HG03159 (cell line): ENCODE measurements around the gene ERG28.
"Not testable (repeated sequence)": the region's sequence is repeated elsewhere in the genome, so short reads cannot be mapped to it uniquely, and the experiment has no call there.

Source experiments
- ATAC-seq: cut with Tn5 transposase; IDR thresholded peaks from one replicate; pipeline ENCODE4 v1.9.1; 2021; ENCODE audit warnings: mild to moderate bottlenecking, moderate library complexity; ENCODE audit not compliant: unreplicated experiment

Gene ERG28

GRCh38 chr14:75660630-75661498, at the start of gene ERG28, which contains the start of gene TTLL5:
ERG28 (minus strand) TSS chr14:75660876; CDS start chr14:75657502, 3,374 bp downstream.
TTLL5 (plus strand) TSS chr14:75661246; CDS start chr14:75663150, 1,904 bp downstream.
- peak; percentile 91 for ATAC-seq

- ATAC-seq, result peak; percentile 54
Observed at GRCh38 chr14:75709207-75709812, 48.6 kb upstream of the ERG28 start.

DNA sequence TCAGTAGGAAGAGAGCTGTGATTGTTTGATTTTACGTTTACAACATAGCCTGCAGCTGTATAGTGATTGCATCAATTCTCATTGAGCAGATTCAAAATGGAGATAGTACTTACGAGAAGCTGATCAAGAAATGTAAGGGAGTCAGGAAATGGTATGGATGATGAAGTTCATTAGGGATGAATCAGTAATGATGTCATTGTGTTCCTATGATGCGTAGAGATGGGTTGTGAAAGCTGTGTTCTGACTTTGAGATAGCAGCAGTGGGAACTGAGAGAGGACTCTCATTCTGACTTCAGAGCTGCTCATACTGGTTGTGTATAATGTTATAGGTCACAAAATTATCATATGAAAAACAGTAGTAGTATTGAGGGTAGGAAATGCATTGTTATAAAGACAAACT, 44.3 kb upstream of the ERG28 start:
- ATAC-seq, result no peak

GRCh38 chr14:75703467-75703866, 42.8 kb upstream of the ERG28 start:
- ATAC-seq, result no peak

- ATAC-seq, result no peak
Observed at GRCh38 chr14:75702616-75703261, 42.1 kb upstream of the ERG28 start.

- ATAC-seq, result no peak
Observed at GRCh38 chr14:75702122-75702521, 41.4 kb upstream of the ERG28 start.

- no peak for ATAC-seq
Observed at GRCh38 chr14:75700295-75700694, 39.6 kb upstream of the ERG28 start.

- ATAC-seq, result no peak
Observed at GRCh38 chr14:75699331-75699730, 38.7 kb upstream of the ERG28 start.

DNA sequence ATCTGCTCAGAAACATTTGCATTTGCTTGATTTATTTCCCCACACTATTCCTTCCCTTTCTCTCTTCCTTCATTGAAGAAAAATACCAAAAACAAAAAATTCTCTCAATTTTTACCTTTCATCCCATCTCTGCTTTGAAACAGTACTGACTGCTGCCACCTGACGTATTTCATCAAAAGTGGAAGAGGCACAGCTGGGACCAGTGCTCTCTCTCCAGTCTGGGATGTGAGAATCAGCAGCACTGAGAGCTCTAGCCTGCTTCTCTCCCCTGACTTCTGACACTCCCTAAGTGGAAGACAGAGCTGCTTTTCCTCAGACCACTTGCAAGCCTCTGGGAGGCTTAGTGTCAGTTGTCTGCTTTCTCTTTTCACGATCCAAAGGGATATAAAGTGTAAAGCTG, 37.2 kb upstream of the ERG28 start:
- no peak for ATAC-seq

- ATAC-seq, result no peak
Observed at GRCh38 chr14:75697386-75697785, 36.7 kb upstream of the ERG28 start.

DNA sequence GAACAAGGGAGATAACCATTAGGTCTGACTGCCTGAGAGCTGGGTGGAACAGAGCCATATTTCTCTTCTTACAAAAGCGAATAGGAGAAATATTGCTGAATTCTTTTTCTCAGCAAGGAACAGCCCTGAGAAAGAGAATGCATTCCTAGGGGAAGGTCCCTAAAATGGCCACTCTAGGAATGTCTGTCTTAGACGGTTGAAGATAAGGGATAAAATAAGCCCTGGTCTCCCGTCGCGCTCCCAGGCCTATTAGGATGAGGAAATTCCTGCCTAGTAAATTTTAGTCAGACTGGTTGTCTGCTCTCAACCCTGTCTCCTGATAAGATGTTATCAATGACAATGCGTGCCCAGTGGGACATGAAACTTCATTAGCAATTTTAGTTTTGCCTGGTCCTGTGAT, 34.3 kb upstream of the ERG28 start:
- ATAC-seq, result not testable (repeated sequence)

DNA sequence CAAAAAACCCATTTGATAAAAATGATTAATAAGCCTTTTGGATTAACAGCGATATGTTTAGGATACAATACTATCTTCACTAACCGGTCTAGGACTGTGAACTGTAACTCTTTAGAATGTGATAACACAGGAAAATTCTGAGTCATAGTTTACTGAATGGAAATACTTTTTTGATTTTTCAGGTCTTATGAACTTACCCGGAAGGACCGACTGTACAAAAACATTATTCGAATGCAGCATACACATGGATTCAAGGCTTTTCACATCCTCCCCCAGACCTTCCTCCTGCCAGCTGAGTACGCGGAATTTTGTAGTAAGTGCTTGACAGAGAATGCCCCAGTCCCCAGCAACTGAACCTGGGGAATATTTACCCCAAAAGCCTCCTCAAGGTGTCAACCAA, 29.3 kb upstream of the ERG28 start:
- ATAC-seq, result no peak

DNA sequence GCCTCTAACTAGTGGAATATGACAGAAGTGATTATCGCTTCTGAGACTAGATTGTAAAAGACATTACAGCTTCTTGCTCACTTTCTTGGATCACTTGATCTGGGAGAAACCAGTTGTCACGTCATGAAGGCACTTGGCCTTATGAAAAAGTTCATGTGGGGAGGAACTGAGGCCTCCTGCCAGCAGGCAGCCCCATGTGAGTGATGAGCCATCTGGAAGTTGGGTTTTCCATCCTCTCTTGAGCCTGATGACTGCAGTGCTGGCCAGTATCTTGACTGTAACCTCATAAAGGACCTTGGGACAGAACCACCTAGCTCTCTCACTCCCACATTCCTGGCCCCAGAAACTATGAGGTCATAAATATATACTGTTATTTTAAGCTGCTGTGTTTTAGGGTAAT, 28.3 kb upstream of the ERG28 start:
- no peak for ATAC-seq

GRCh38 chr14:75685910-75686309, 25.2 kb upstream of the ERG28 start:
- ATAC-seq, result no peak

- no peak for ATAC-seq
Observed at GRCh38 chr14:75675265-75675960, 14.7 kb upstream of the ERG28 start.

DNA sequence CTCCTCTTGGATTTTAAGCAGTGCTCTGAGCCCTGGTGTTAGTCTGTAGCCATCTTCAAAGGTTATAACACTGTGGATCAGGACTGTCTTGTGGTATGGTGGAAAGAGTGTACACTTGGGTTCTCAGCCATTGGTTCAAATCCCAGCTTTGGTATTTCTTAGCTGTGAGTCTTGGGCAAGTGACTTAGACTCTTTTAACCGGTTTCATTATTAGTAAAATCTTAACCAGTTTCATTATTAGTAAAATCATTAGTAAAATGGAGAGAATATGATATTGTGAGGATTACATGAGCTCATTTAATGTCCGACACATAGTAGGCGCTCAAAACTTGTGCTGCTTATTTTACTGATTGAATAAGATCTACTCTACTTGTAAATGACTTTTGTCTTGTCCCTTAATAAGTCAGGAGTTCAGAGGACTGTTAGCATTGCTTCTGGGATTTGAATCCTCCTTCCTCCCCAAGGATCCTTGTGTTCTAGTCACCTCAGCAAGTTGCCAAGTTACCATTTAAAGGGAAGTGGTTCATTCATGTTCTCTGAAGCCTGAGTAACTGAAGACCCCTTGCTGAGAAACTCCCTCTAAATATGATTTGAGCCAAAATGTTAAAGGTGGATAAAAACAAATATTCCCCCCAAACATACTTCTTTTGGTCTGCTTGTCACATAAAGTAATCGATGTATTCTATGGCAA, 12.8 kb upstream of the ERG28 start:
- no peak for ATAC-seq

- no peak for ATAC-seq
Observed at GRCh38 chr14:75672605-75673192, 12.0 kb upstream of the ERG28 start.

DNA sequence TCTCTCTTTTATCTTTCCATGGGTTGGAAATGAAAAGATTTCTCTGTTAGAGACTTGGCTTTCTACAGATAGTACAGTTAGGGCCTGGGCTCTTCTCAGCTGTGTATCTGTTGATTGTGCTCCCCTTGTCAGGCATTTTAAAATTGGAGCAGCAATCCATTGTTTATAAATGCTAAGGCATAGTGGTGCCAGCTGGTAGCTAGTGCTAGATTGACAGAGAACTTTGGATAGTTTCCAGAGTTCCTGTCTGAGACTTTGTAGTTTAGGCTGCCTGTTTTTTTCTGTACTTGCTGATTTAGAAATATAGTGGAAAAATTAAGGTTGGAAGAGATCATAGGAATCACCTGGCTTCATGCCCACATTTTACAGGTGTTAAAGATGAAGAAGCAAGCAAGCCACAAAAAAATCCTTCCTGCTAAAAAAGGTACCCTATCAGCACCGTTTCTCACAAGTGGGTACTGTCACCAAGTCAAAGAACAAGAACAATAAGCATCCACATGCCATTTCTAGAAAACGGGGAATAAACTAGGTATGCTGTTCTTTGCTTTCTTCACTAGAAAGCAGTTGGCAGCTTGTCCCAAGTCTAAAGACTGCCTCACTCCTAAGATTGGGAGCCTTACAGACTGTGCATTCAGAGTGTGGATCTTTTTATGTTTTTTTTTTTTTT, 6.6 kb upstream of the ERG28 start:
- no peak for ATAC-seq

- no peak for ATAC-seq
Observed at GRCh38 chr14:75662966-75663365, 2.3 kb upstream of the ERG28 start.

DNA sequence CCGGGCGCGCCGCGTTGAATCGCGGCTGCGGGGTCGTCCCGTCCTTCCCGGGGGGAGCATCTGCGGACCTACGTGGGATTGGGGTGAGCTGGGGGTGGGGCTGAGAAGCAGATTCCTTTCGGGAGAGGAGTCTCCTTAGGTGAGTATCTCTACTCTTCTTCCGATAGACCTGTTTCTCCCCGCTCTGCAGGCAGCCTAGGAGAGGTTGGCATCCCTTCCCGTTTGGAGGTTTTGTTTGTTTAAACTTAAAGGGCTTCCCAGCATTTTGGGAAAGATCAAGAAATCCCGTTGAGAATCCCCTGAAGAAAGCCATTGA, 781 bp upstream of the ERG28 start:
- ATAC-seq, result peak; percentile 8
